Measurements from ENCODE around the gene MED27.

Gene MED27

DNA sequence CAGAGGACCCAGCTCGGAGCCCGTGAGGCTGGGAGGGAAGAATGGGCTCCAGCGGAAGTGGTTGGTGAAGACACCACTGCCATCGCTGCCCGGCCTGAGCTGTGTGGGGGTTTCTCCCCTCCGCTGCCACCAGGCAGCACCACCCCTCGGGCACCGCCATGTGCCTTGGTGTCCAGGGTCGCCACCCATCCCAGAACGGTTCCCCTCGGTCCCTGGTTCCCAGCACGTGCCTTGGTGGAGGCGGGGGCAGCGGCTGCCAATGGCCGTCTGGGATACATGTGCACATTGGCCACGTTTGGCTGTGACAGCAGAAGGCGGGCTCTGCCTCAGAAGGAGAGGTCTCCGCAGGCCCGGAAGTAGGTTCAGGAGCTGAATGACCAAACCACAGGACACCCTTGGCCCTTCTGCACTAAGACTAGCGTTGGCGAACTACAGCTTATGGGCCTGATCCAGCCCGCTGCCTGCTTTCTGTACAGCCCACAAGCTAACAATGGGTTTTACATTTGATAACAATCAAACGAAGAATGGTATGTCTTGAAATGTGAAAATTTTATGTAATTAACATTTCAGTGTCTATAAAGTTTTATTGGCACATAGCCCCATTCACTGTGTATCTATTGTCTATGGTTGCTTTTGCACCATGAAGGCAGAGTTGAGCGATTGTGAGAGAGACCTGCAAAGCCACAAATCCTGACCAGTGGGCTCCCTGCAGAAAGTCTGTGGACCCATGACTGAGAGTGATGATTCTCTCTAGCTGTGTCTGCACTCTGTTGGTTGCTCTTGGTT, 248.1 kb downstream of the MED27 start:
- DNase-seq = no peak

- DNase-seq = no peak
Measured at GRCh38 chr9:131827821-131828369, 251.8 kb downstream of the MED27 start.

GRCh38 chr9:131826966-131827525, 252.6 kb downstream of the MED27 start:
- DNase-seq = no peak

DNA sequence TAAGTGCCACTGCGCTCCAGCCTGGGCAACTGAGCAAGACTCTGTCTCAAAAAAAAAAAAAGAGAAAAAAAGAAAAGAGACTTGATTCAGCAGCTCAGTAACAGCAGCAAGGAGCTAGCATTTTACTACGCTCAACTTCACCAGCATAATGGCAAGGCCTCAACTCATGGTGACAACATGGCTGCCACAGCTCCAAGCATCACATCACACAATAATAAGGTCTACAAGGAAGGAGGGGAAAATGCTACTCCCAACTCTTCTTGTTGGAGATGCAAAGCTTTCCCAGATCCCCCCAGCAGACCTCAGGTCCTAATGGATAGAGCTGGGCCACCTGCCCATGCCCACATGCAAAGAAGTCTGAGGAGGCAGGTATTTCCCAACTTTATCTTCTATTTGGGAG, 253.6 kb downstream of the MED27 start:
- DNase-seq = no peak

- no peak for DNase-seq
Measured at GRCh38 chr9:131824953-131825495, 254.6 kb downstream of the MED27 start.

GRCh38 chr9:131824155-131824594, 255.5 kb downstream of the MED27 start:
- DNase-seq = no peak

DNA sequence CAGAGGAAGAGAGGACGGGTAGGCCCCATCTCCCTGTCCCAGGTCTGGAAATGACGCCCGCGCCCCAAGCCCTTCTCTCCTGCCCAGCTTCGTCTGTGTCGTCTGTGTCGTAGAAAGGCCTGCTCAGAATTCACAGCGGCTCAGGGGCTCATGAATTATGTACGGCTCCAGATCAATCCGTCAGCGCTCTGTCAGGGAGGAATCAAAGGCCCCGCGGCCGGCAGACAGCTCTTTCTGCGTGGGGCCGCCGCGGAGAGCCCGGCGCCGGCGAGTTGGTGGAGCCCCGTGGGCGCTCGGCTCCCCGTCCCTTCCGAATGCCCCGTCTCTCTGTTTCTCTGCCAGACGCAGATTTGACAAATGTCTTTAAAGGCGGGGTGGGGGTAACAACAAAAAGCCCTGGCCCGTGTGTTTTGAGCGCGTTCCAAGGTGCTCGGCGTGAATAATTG, 255.9 kb downstream of the MED27 start:
- DNase-seq = no peak

DNA sequence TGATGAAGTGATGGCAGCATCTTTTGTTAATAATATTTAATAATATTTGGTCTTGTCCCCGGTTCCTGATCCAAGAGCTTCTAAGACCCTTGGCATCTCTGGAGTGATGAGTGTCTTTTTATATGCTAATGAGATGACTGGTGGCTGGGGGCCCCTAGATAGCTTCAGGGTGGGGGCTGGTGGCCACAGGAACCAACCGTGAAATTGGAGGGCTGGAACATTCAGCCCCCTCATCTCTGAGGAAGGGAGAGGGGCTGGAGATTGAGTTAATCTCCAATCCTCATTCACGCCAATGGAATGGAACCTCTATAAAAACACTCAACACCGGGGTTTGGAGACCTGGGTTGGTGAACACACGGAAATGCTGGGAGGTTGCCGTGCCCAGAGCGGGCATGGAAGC, 261.6 kb downstream of the MED27 start:
- DNase-seq = no peak

DNA sequence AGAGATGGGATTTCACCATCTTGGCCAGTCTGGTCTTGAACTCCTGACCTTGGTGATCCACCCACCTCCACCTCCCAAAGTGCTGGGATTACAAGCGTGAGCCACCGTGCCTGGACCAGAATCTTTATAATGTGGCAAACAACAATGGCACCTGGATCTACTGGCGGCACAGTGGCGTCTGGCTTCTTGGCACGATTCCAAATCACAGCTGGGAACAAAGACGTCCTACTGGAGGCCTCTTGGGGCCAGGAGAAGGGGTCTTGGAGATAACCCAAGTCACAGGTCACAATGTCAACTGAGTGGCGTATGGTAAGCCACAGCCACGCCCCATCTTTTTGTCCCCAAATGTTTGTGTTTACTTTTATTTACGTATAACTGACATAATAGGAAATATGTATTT, 262.0 kb downstream of the MED27 start:
- DNase-seq = no peak

DNA sequence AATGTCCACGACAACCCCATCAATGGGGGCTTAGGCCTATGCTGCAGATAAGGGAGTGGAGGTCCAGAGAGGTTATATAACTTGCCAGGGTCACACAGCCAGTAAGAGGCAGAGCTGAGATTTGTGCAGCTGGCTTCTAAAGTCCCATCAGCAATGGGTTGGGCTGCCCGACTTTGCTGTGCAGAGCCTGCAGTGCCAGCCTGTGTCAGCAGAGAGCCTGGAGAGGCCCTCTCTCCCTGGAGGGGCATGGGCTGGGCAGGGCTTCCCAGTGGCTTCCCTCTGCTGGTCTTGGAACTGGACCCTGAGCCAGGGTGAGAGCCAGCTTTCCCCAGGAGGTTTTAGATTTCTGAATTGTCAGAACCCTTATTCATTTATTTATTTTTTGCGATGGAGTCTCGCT, 262.6 kb downstream of the MED27 start:
- DNase-seq = no peak

- no peak for DNase-seq
Measured at GRCh38 chr9:131815970-131816873, 263.4 kb downstream of the MED27 start.

DNA sequence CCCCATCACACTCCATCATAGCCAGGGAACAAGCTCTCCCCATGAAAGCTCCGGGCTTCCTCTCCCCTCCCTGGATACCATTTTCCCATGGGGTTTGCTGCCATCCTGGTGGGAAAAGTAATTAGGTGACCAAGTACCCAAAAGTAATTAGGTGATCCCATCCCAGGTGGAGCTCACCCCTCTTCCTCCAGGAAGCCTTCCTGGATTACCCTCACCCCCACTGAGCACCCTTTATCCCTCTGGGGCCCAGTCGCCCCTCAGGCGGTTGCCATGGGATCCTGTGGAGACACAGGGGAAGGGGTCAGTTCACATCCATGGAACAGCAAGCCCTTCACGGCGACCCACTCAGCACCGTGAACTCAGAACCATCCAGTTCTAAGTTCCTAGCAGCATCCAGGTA, 265.0 kb downstream of the MED27 start:
- DNase-seq = no peak

DNA sequence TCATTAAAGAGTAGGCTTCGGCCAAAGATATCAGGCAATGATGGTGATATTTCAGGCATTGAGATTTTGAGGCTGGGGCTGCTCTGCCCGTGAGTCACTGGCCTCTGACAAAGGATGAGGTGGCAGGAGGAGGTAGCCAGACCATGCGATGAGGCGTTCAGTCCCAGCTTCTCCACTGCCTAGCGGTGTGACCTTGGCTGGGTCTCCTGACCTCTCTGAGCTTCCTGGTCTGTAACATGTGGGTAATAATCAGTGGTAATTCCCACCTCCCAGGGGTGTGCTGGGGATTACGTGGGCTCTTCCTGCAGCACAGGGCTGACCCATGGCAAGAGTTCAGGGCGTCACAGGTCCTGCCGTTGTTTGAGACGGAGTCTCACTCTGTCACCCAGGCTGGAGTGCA, 266.6 kb downstream of the MED27 start:
- DNase-seq = no peak

GRCh38 chr9:131812116-131812790, 267.4 kb downstream of the MED27 start:
- DNase-seq = no peak

DNA sequence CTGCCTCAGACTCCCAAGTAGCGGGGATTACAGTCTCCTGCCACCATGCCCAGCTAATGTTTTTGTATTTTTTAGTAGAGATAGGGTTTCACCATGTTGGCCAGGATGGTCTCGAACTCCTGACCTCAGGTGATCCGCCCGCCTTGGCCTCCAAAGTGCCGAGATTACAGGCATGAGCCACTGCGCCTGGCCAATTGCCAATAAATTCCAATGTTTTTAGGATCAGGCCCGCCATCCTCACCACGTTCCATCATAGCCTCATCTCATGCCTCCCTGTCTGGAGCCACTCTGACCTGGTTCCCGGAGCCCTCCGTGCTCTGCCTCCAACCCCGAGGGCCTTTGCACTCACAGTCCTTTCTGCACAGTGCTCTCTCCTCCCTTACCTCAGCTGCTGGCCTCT, 268.3 kb downstream of the MED27 start:
- DNase-seq = no peak

DNA sequence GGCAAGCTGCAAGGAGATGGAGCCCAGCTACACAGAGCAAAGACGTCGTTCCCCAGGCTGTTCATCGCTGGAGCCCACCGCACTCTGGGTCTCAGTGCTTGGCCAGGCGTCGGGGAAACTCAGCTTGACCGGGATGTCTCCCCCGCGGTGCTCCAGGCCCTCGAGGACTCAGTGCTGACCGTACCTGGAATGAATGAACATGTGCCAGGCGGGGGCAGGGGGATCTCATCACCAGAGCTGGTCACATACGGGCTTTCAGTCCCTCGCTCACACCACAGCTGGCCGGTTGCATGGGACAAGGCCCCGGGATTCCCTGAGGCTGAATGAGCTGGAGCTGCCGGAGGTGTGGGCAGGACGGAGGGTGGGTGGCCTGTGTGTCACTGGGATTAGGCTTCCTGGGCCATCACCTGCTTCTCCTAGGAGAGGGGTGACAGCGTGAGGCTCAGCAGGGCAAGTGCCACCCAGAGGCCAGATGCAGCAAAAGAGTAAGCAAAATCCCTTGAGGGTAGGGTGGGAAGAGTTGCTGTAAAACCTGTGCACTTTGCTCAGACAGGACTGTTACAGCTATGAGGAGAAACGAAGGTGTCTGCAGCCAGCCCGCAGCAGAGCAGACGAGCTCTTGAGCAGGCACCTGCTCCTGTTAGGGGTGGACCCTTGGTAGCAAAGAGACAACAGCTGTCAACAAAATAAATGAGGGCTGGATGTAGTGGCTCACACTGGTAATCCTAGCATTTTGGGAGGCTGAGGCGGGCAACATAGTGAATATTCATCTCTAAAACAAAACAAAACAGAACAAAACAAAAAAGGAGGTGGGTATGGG, 269.1 kb downstream of the MED27 start:
- no peak for DNase-seq
